Measurements from ENCODE around the gene PDE5A.

GRCh38 chr4:119521268-119521667, 107.3 kb downstream of the PDE5A start:
- TF ChIP-seq CTCF (conservative IDR thresholded peaks at IDR 0.05 in 1 of 2, IDR thresholded peaks at IDR 0.05 in 1 of 2; ENCODE audit: extremely low read depth in 1 of 2, insufficient read depth in 1 of 2, low read depth in 1 of 2, low read length in 2 of 2), result no peak
- TF ChIP-seq EZH2 (IDR thresholded peaks at IDR 0.05; ENCODE audit: borderline replicate concordance, low read length), result no peak

Measured in mammary epithelial cell (primary cell).